ENCODE measurements around the gene PAGR1. TPM values are rescaled to one million over a fixed set of nuclear protein-coding genes. Genes with fewer than 3 reads are reported as not detected.
"Not testable (repeated sequence)": the region's sequence is repeated elsewhere in the genome, so short reads cannot be mapped to it uniquely, and the experiment has no call there.

The PAGR1 gene
- total RNA-seq, 1 donor from 2014 or later: 18.1 TPM

GRCh38 chr16:29774730-29775129 is 41.2 kb upstream of the PAGR1 start:
- intact Hi-C loops (cut with DNase I): no loop called here
- ATAC-seq: no peak
- H3K4me3 ChIP-seq: no peak overlapping the region
- H3K27me3 ChIP-seq (ENCODE audit: low read depth): no peaks in the 10 kb centered on the region
- H3K9me3 ChIP-seq: no peaks in the 10 kb centered on the region
- H3K4me1 ChIP-seq: no peaks in the 10 kb centered on the region
- TF ChIP-seq CTCF (IDR thresholded peaks at IDR 0.05): no peak
- no peaks in the 10 kb centered on the region for H3K36me3 ChIP-seq
- no peak for DNase-seq
- H3K27ac ChIP-seq: no peak overlapping the region

- DNase-seq: no peak
- Histone ChIP-seq H3K9me3 (no peaks in the 10 kb centered on the region), H3K4me3 (no peak overlapping the region), H3K27ac (no peak overlapping the region), H3K4me1 (no peaks in the 10 kb centered on the region), H3K36me3 (no peaks in the 10 kb centered on the region), H3K27me3 (ENCODE audit: low read depth) (no peaks in the 10 kb centered on the region)
- intact Hi-C loops (cut with DNase I): no loop called here
- no peak for TF ChIP-seq CTCF (IDR thresholded peaks at IDR 0.05)
- no peak for ATAC-seq
These were observed 40.1 kb upstream of the PAGR1 start for GRCh38 chr16:29775742-29776408.

GRCh38 chr16:29777576-29778350 is 38.2 kb upstream of the PAGR1 start, which contains the start of gene ZG16:
TSS of gene ZG16 (plus strand) at chr16:29778256. CDS start at chr16:29779267, 1,011 bp downstream.
- intact Hi-C loops (cut with DNase I): no loop called here
- ATAC-seq (no peak), DNase-seq (no peak)
- no peak within 1 kb of the TSS for H3K27ac ChIP-seq
- no peaks in the 10 kb centered on the region for H3K9me3 ChIP-seq
- H3K4me1 ChIP-seq: no peaks in the 10 kb centered on the region
- no peak for TF ChIP-seq CTCF (IDR thresholded peaks at IDR 0.05)
- H3K36me3 ChIP-seq: no peaks in the 10 kb centered on the region
- no peak within 1 kb of the TSS for H3K4me3 ChIP-seq
- no peaks in the 10 kb centered on the region for H3K27me3 ChIP-seq (ENCODE audit: low read depth)

GRCh38 chr16:29779474-29779873 is 36.5 kb upstream of the PAGR1 start:
- no peaks in the 10 kb centered on the region for H3K9me3 ChIP-seq
- H3K4me1 ChIP-seq: no peaks in the 10 kb centered on the region
- no peak for DNase-seq
- no peak overlapping the region for H3K27ac ChIP-seq
- intact Hi-C loops (cut with DNase I): no loop called here
- H3K27me3 ChIP-seq (ENCODE audit: low read depth): no peaks in the 10 kb centered on the region
- no peak for TF ChIP-seq CTCF (IDR thresholded peaks at IDR 0.05)
- ATAC-seq: no peak
- H3K36me3 ChIP-seq: no peaks in the 10 kb centered on the region
- H3K4me3 ChIP-seq: no peak overlapping the region

- H3K9me3 ChIP-seq; H3K4me1 ChIP-seq; DNase-seq; H3K36me3 ChIP-seq; ATAC-seq; intact Hi-C loops (cut with DNase I); H3K27ac ChIP-seq; H3K4me3 ChIP-seq; H3K27me3 ChIP-seq (ENCODE audit: low read depth): not testable (repeated sequence)
These were observed 32.6 kb upstream of the PAGR1 start for GRCh38 chr16:29783094-29783953.

Measured in lower lobe of right lung (tissue), 2 donors.